Right lobe of liver (tissue), 6 donors: ENCODE results near the gene RPTOR. TPM values are rescaled to one million over a fixed set of nuclear protein-coding genes. Genes with fewer than 3 reads are reported as not detected.

Experiments used
- ATAC-seq, 4 donors: fragments of 200-7000 bp; cut with Tn5 transposase; one replicate each; pipeline ENCODE4 v1.9.1; 2020; ENCODE audit warnings: mild to moderate bottlenecking in 4 of 4, moderate library complexity in 4 of 4
- DNase-seq, 3 donors: peaks; one replicate each; pipeline ENCODE4 v3.0.0-alpha.2; 2020
- H3K27ac ChIP-seq, 3 donors: fragments of 200-600 bp; one replicate each; pipeline ENCODE4 v1.8.0; 2022
- H3K27me3 ChIP-seq, 2 donors: fragments of 200-600 bp; one replicate each; pipeline ENCODE4 v1.8.0; 2022
- H3K36me3 ChIP-seq, 4 donors: fragments of 200-600 bp; sonication (generic) in 1 of 4; one replicate each; pipeline versions ENCODE4 v1.5.1 to v1.8.0; 2017 to 2022; ENCODE audit warnings: control low read depth in 1 of 4
- H3K4me1 ChIP-seq, 4 donors: fragments of 200-600 bp; sonication (generic) in 1 of 4; one replicate each; pipeline versions ENCODE4 v1.5.1 to v1.8.0; 2017 to 2022; ENCODE audit warnings: control low read depth in 1 of 4
- H3K4me3 ChIP-seq, 3 donors: fragments of 200-600 bp; one replicate each; pipeline ENCODE4 v1.8.0; 2022
- H3K9me3 ChIP-seq, 4 donors: fragments of 200-600 bp; sonication (generic) in 1 of 4; one replicate each; pipeline versions ENCODE4 v1.5.1 to v1.8.0; 2017 to 2022; ENCODE audit warnings: control low read depth in 1 of 4
- POLR2A ChIP-seq: fragments of 450-650 bp; IDR thresholded peaks from one replicate; pipeline ENCODE4 v1.6.1; 2017; ENCODE audit warnings: antibody characterized with exemption, mild to moderate bottlenecking
- WGBS: methylation state at CpG from one replicate; pipeline ENCODE4 v1.1.6; 2018; ENCODE audit warnings: low coverage, low lambda C conversion rate; ENCODE audit not compliant: insufficient coverage; ENCODE audit errors: missing lambda C conversion rate; 5-methylcytosine and 5-hydroxymethylcytosine counted together
- intact Hi-C, 2 donors: fragments of 100-400 bp; cut with DNase I; formaldehyde crosslinking; loops; one replicate each; pipeline versions ENCODE4 v1.11.2 to v1.14.1; 2022
- total RNA-seq, 6 experiments: library from RNA; depleted of rRNA in 2 of 6; stranded (reverse); fragments of >200 nt in 2 of 6; fragmentation: NEBNext Ultra II Directional in 3 of 6; extraction: Animal tissue kit (Norgen Biotek cat#: 25700) in 3 of 6; gene quantifications; one replicate each; pipeline versions ENCODE4 v1.1.0 to v1.2.4, GENCODE V29; 2016 to 2023
- TF ChIP-seq, protein P1 (sequence below), 4 donors: fragments of 200-600 bp in 3 of 4; fragments of 450-650 bp in 1 of 4; IDR thresholded peaks; one replicate each; pipeline versions ENCODE4 v1.5.1 to v1.8.0; 2016 to 2022; ENCODE audit warnings: antibody characterized with exemption in 4 of 4, mild to moderate bottlenecking in 2 of 4
- donor health status: DM: no; HTN: yes; CAD: no.
- donor health status: DM: no; HTN: no; CAD: no.
- donor health status: DM: no; HTN: no; CAD: no.
- donor health status: DM: no; HTN: yes; CAD: no.
- donor health status: DM: no; HTN: yes; CAD: no.

RPTOR gene
- total RNA-seq, 6 experiments from 2014 or later: 13.1 to 24.0 (median 15.5) TPM

DNA sequence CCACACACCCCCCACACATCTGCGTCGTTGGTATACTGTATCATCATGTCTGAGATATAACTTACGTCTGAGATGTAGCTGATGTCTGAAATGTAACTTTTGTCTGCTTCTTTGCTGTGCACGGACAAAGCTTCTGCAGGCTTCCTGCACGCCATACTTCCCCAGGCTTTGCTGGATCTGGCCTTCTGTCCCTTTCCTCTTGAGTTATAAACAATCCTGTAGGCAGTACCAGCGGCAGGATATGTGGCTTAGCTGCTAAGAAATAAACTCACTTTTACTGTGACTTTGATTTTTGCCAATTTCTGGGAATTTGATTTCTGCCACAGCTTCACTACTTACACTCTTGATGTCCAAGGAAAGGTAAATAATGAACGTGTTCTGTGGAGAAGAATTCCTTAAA lies 184.4 kb downstream of the RPTOR start:
- H3K4me1 ChIP-seq: peaks cover 0 to 6% (median 0%) of the 10 kb centered on the region in 4 donors
- H3K9me3 ChIP-seq: no peaks in the 10 kb centered on the region
- no peak for ATAC-seq
- H3K36me3 ChIP-seq: peaks cover 0 to 3% (median 0%) of the 10 kb centered on the region in 4 donors
- no peak overlapping the region for H3K4me3 ChIP-seq
- TF ChIP-seq, protein P1, sequence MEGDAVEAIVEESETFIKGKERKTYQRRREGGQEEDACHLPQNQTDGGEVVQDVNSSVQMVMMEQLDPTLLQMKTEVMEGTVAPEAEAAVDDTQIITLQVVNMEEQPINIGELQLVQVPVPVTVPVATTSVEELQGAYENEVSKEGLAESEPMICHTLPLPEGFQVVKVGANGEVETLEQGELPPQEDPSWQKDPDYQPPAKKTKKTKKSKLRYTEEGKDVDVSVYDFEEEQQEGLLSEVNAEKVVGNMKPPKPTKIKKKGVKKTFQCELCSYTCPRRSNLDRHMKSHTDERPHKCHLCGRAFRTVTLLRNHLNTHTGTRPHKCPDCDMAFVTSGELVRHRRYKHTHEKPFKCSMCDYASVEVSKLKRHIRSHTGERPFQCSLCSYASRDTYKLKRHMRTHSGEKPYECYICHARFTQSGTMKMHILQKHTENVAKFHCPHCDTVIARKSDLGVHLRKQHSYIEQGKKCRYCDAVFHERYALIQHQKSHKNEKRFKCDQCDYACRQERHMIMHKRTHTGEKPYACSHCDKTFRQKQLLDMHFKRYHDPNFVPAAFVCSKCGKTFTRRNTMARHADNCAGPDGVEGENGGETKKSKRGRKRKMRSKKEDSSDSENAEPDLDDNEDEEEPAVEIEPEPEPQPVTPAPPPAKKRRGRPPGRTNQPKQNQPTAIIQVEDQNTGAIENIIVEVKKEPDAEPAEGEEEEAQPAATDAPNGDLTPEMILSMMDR (IDR thresholded peaks at IDR 0.05): no peak
- no peak for TF ChIP-seq POLR2A
- H3K27me3 ChIP-seq: no peaks in the 10 kb centered on the region
- H3K27ac ChIP-seq: no peak overlapping the region
- WGBS: 75% methylated on average over 7 of the region's 7 CpGs
- intact Hi-C loops: no loop called here
- DNase-seq: no peak

- no peak for TF ChIP-seq POLR2A
- TF ChIP-seq, protein P1 (IDR thresholded peaks at IDR 0.05): no peak
- H3K27ac ChIP-seq: no peak overlapping the region
- H3K9me3 ChIP-seq: no peaks in the 10 kb centered on the region
- peaks cover 0 to 3% (median 0%) of the 10 kb centered on the region in 4 donors for H3K36me3 ChIP-seq
- H3K4me3 ChIP-seq: no peak overlapping the region
- H3K27me3 ChIP-seq: no peaks in the 10 kb centered on the region
- no peak for DNase-seq
- intact Hi-C loops: no loop called here
- 82% methylated on average over 4 of the region's 10 CpGs for WGBS
- peaks cover 0 to 6% (median 0%) of the 10 kb centered on the region in 4 donors for H3K4me1 ChIP-seq
- no peak for ATAC-seq
Measured at GRCh38 chr17:80729761-80730160, 185.1 kb downstream of the RPTOR start.

DNA sequence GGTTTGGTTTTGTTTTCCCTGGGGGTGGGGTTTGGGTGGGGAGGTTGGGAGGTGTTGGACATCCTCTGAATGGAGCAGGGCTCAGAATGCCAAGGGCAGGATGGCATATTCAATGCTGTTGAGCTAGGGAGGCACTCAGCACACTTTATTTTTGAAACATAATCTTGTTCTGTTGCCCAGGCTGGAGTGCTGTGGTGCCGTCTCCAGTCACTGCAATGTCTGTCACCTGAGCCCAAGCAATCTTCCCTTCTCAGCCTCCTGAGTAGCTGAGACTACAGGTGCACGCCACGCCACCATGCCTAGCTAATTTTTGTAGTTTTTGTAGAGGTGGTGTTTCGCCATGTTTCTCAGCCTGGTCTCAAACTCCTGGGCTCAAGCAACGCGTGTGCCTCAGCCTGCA lies 186.1 kb downstream of the RPTOR start:
- ATAC-seq (no peak), DNase-seq (no peak)
- H3K4me3 ChIP-seq: no peak overlapping the region
- peaks cover 0 to 3% (median 0%) of the 10 kb centered on the region in 4 donors for H3K36me3 ChIP-seq
- no peaks in the 10 kb centered on the region for H3K27me3 ChIP-seq
- H3K27ac ChIP-seq: no peak overlapping the region
- WGBS: 87% methylated on average over 5 of the region's 6 CpGs
- H3K9me3 ChIP-seq: no peaks in the 10 kb centered on the region
- intact Hi-C loops: no loop called here
- H3K4me1 ChIP-seq: peaks cover 0 to 6% (median 0%) of the 10 kb centered on the region in 4 donors
- no peak for TF ChIP-seq POLR2A
- TF ChIP-seq, protein P1 (IDR thresholded peaks at IDR 0.05): no peak

GRCh38 chr17:80731323-80731722 lies 186.7 kb downstream of the RPTOR start:
- intact Hi-C loops: no loop called here
- DNase-seq (no peak), ATAC-seq (no peak)
- Histone ChIP-seq H3K9me3 (no peaks in the 10 kb centered on the region), H3K36me3 (peaks cover 0 to 3% (median 0%) of the 10 kb centered on the region in 4 donors), H3K4me3 (no peak overlapping the region), H3K27me3 (no peaks in the 10 kb centered on the region), H3K4me1 (peaks cover 0 to 6% (median 0%) of the 10 kb centered on the region in 4 donors), H3K27ac (no peak overlapping the region)
- WGBS: 89% methylated on average over 7 of the region's 7 CpGs
- no peak for TF ChIP-seq POLR2A

DNA sequence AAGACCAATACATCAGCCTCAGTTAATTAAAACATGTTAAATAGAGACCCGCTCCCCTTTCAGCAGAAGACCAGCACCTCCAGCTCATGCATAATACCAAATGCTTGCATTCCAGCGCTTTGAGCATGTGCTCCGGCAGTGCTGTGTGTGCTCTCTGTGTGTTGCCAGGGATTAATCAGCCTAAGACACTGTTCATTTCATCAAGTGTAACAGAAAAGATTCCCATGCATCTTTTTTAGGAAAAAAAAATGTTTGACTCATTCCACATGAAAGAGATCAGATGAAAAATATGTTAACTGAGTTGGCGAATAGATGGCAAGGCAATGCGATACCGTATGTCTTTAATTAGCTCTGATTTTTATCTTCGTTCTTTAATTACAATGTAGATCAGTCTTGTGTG lies 187.6 kb downstream of the RPTOR start:
- intact Hi-C loops: no loop called here
- TF ChIP-seq POLR2A: no peak
- TF ChIP-seq, protein P1 (IDR thresholded peaks at IDR 0.05): no peak
- H3K9me3 ChIP-seq: no peaks in the 10 kb centered on the region
- no peak for DNase-seq
- no peak overlapping the region for H3K4me3 ChIP-seq
- H3K36me3 ChIP-seq: peaks cover 0 to 3% (median 0%) of the 10 kb centered on the region in 4 donors
- WGBS: 94% methylated on average over 7 of the region's 7 CpGs
- ATAC-seq: no peak
- no peak overlapping the region for H3K27ac ChIP-seq
- no peaks in the 10 kb centered on the region for H3K27me3 ChIP-seq
- H3K4me1 ChIP-seq: peaks cover 0 to 6% (median 0%) of the 10 kb centered on the region in 4 donors
